HepG2 (cell line): ENCODE measurements around the gene PDZD4. TPM values are rescaled to one million over a fixed set of nuclear protein-coding genes. Genes with fewer than 3 reads are reported as not detected.

Experiments
- ATAC-seq: fragments of 200-7000 bp; cut with Tn5 transposase; 3 replicates; pipeline ENCODE4 v1.9.1; 2020; ENCODE audit warnings: mild to moderate bottlenecking, moderate library complexity
- BruUV-seq: library from RNA; stranded (reverse); fragments of 400-500 nt; replicated peaks from 2 replicates; lab custom pipeline; 2021; lab: Mats Ljungman, UMichigan
- CTCF ChIA-PET: fragments of 300-600 bp; formaldehyde crosslinking; extraction: SDS; loops from one replicate; lab custom pipeline; 2021; ENCODE audit warnings: low total read pairs, inconsistent platforms, low intra/inter-chr PET ratio; lab: Yijun Ruan, JAX
- POLR2A ChIA-PET: fragments of 350-600 bp; sonication (Branson Sonifier 250); formaldehyde crosslinking; loops from one replicate; lab custom pipeline; 2020; ENCODE audit warnings: antibody characterized with exemption, inconsistent platforms; lab: Yijun Ruan, JAX
- DNase-seq: peaks from one replicate; pipeline ENCODE4 v3.0.0-alpha.2; 2015; ENCODE audit warnings: low spot score
- FAIRE-seq: peaks from 3 replicates; lab custom pipeline; 2011; peaks lifted over from hg19 to GRCh38; lab: Jason Lieb, UNC
- H2AFZ ChIP-seq: one replicate; pipeline ENCODE4 v1.6.1; 2011; ENCODE audit warnings: low read length, inconsistent platforms
- H3K27ac ChIP-seq: fragments of 300-600 bp; 3 replicates; pipeline ENCODE4 v1.8.0; 2011; ENCODE audit warnings: mixed run types, mild to moderate bottlenecking, mixed read lengths, low read length, inconsistent platforms; ENCODE audit not compliant: insufficient read depth; ENCODE audit errors: extremely low read length
- H3K27me3 ChIP-seq, 2 experiments: fragments of 200-600 bp in 1 of 2; 2 replicates in 1 of 2; 3 replicates in 1 of 2; pipeline versions ENCODE4 v1.6.0 to v1.8.0; 2011; ENCODE audit warnings: low read length in 2 of 2, mild to moderate bottlenecking in 2 of 2, moderate library complexity in 2 of 2, inconsistent platforms in 1 of 2; ENCODE audit not compliant: insufficient read depth in 2 of 2, control insufficient read depth in 1 of 2
- H3K36me3 ChIP-seq, 2 experiments: fragments of 200-600 bp in 1 of 2; replicated peaks in 1 of 2; 2 replicates in 1 of 2; 3 replicates in 1 of 2; pipeline versions ENCODE4 v1.5.1 to v1.8.0; 2011; ENCODE audit warnings: low read length in 2 of 2, inconsistent platforms in 1 of 2; ENCODE audit not compliant: insufficient read depth in 2 of 2, control insufficient read depth in 1 of 2
- H3K4me1 ChIP-seq: 2 replicates; pipeline ENCODE4 v1.5.1; 2012; ENCODE audit warnings: low read length, inconsistent platforms; ENCODE audit not compliant: insufficient read depth
- H3K4me2 ChIP-seq: 2 replicates; pipeline ENCODE4 v1.6.0; 2011; ENCODE audit warnings: low read depth, low read length, inconsistent platforms
- H3K4me3 ChIP-seq, 3 experiments: fragments of 200-600 bp in 1 of 3; sonication (generic), shearing (Covaris generic) in 1 of 3; replicated peaks in 1 of 3; 2 replicates each; pipeline ENCODE4 v1.5.1; 2011 to 2016; ENCODE audit warnings: low read length in 3 of 3, inconsistent platforms in 2 of 3, low read depth in 2 of 3, mild to moderate bottlenecking in 2 of 3, control low read depth in 1 of 3, mixed read lengths in 1 of 3; ENCODE audit not compliant: insufficient read depth in 1 of 3
- H3K79me2 ChIP-seq: one replicate; pipeline ENCODE4 v1.6.1; 2011; ENCODE audit warnings: low read length, inconsistent platforms; ENCODE audit not compliant: insufficient read depth
- H3K9ac ChIP-seq: 2 replicates; pipeline ENCODE4 v1.6.0; 2011; ENCODE audit warnings: mild to moderate bottlenecking, low read depth, low read length, inconsistent platforms; ENCODE audit not compliant: insufficient read depth
- H3K9me3 ChIP-seq: 2 replicates; pipeline ENCODE4 v1.5.1; 2012; ENCODE audit warnings: mild to moderate bottlenecking, low read length
- H4K20me1 ChIP-seq: 2 replicates; pipeline ENCODE4 v1.6.0; 2011; ENCODE audit warnings: inconsistent platforms, mild to moderate bottlenecking, low read length, moderate library complexity; ENCODE audit not compliant: insufficient read depth
- ESRRA ChIP-seq: sonication (generic); formaldehyde crosslinking; IDR thresholded peaks from 2 replicates; pipeline ENCODE4 v1.5.1; 2020; ENCODE audit warnings: mild to moderate bottlenecking, low read depth, missing genetic modification reagents
- KDM6A ChIP-seq: IDR thresholded peaks from 2 replicates; pipeline ENCODE4 v1.6.1; 2016; ENCODE audit warnings: low read depth
- ZNF232 ChIP-seq: sonication (generic); formaldehyde crosslinking; IDR thresholded peaks from 2 replicates; pipeline ENCODE4 v1.4.0; 2020; ENCODE audit warnings: missing genetic modification reagents, borderline replicate concordance
- ZNF30 ChIP-seq: sonication (generic); formaldehyde crosslinking; IDR thresholded peaks from 2 replicates; pipeline ENCODE4 v1.5.0; 2020; ENCODE audit warnings: mild to moderate bottlenecking, missing genetic modification reagents
- WGBS: methylation state at CpG from one replicate; pipeline ENCODE4 v1.1.6; 2017; ENCODE audit warnings: low lambda C conversion rate; 5-methylcytosine and 5-hydroxymethylcytosine counted together
- in situ Hi-C: cut with HindIII; loops from 2 replicates; pipeline ENCODE4 v1.10.0; 2017; ENCODE audit warnings: low pct_unique_long_range_greater_than_20kb; ENCODE audit not compliant: extremely low pct_ligation_motif_present
- intact Hi-C: fragments of 100-400 bp; cut with micrococcal nuclease; formaldehyde crosslinking; loops from one replicate; pipeline ENCODE4 v1.10.0; 2022; ENCODE audit not compliant: unreplicated experiment
- polyA plus RNA-seq, 8 experiments: library from polyadenylated mRNA; depleted of rRNA in 3 of 8; stranded (reverse) in 7 of 8; unstranded in 1 of 8; fragments of >200 nt; fragmentation: Illumina TruSeq in 4 of 8; extraction: Trizol in 4 of 8; gene quantifications; 2 replicates each; pipeline versions ENCODE4 v1.2.1 to v1.2.3, GENCODE V29; 2011 to 2016; ENCODE audit warnings: low read depth in 4 of 8, missing spikeins in 1 of 8, mixed read lengths in 1 of 8; ENCODE audit not compliant: insufficient read depth in 1 of 8
- total RNA-seq, 5 experiments: library from RNA; depleted of rRNA; stranded (reverse); fragments of >200 nt; fragmentation: Illumina TruSeq; extraction: Trizol; gene quantifications; 2 replicates each; pipeline ENCODE4 v1.2.3, GENCODE V29; 2016; ENCODE audit warnings: low read depth in 1 of 5
- TF ChIP-seq, protein P1 (sequence below): sonication (generic); formaldehyde crosslinking; IDR thresholded peaks from 2 replicates; pipeline ENCODE4 v1.5.1; 2020; ENCODE audit warnings: mild to moderate bottlenecking, missing genetic modification reagents, borderline replicate concordance
- TF ChIP-seq, protein P2 (sequence below): sonication (generic); formaldehyde crosslinking; IDR thresholded peaks from 2 replicates; pipeline ENCODE4 v1.5.0; 2020; ENCODE audit warnings: mild to moderate bottlenecking, missing genetic modification reagents
- TF ChIP-seq, protein P3 (sequence below): IDR thresholded peaks from 2 replicates; pipeline ENCODE4 v1.6.1; 2016; ENCODE audit warnings: low read depth, missing genetic modification reagents, missing compliant biosample characterization

Gene PDZD4
- total and polyA plus RNA-seq, 2 of the 13 experiments (the other 11 are each of a cell fraction or from before 2014, with no cell fraction given): not detected

- TF ChIP-seq, protein P1, sequence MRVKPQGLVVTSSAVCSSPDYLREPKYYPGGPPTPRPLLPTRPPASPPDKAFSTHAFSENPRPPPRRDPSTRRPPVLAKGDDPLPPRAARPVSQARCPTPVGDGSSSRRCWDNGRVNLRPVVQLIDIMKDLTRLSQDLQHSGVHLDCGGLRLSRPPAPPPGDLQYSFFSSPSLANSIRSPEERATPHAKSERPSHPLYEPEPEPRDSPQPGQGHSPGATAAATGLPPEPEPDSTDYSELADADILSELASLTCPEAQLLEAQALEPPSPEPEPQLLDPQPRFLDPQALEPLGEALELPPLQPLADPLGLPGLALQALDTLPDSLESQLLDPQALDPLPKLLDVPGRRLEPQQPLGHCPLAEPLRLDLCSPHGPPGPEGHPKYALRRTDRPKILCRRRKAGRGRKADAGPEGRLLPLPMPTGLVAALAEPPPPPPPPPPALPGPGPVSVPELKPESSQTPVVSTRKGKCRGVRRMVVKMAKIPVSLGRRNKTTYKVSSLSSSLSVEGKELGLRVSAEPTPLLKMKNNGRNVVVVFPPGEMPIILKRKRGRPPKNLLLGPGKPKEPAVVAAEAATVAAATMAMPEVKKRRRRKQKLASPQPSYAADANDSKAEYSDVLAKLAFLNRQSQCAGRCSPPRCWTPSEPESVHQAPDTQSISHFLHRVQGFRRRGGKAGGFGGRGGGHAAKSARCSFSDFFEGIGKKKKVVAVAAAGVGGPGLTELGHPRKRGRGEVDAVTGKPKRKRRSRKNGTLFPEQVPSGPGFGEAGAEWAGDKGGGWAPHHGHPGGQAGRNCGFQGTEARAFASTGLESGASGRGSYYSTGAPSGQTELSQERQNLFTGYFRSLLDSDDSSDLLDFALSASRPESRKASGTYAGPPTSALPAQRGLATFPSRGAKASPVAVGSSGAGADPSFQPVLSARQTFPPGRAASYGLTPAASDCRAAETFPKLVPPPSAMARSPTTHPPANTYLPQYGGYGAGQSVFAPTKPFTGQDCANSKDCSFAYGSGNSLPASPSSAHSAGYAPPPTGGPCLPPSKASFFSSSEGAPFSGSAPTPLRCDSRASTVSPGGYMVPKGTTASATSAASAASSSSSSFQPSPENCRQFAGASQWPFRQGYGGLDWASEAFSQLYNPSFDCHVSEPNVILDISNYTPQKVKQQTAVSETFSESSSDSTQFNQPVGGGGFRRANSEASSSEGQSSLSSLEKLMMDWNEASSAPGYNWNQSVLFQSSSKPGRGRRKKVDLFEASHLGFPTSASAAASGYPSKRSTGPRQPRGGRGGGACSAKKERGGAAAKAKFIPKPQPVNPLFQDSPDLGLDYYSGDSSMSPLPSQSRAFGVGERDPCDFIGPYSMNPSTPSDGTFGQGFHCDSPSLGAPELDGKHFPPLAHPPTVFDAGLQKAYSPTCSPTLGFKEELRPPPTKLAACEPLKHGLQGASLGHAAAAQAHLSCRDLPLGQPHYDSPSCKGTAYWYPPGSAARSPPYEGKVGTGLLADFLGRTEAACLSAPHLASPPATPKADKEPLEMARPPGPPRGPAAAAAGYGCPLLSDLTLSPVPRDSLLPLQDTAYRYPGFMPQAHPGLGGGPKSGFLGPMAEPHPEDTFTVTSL (CRISPR knock-in tag): no peak
These were observed 5.3 kb downstream of the PDZD4 start (continued) for GRCh38 chrX:153825042-153825441.

GRCh38 chrX:153824348-153824747 lies 6.0 kb downstream of the PDZD4 start:
- no peak overlapping the region for H3K4me3 ChIP-seq
- in situ Hi-C loops (no loop called here), intact Hi-C loops (no loop called here)
- no peaks in the 10 kb centered on the region for H3K9me3 ChIP-seq
- H3K79me2 ChIP-seq: no peaks in the 10 kb centered on the region
- WGBS: 67% methylated on average over 3 of the region's 10 CpGs
- 0 out of 2 replicates have a peak, but pooled peaks cover 4% of the 10 kb centered on the region for H3K4me1 ChIP-seq
- no peak overlapping the region for H2AFZ ChIP-seq
- TF ChIP-seq ZNF30 (CRISPR knock-in tag): no peak
- TF ChIP-seq, protein P2, sequence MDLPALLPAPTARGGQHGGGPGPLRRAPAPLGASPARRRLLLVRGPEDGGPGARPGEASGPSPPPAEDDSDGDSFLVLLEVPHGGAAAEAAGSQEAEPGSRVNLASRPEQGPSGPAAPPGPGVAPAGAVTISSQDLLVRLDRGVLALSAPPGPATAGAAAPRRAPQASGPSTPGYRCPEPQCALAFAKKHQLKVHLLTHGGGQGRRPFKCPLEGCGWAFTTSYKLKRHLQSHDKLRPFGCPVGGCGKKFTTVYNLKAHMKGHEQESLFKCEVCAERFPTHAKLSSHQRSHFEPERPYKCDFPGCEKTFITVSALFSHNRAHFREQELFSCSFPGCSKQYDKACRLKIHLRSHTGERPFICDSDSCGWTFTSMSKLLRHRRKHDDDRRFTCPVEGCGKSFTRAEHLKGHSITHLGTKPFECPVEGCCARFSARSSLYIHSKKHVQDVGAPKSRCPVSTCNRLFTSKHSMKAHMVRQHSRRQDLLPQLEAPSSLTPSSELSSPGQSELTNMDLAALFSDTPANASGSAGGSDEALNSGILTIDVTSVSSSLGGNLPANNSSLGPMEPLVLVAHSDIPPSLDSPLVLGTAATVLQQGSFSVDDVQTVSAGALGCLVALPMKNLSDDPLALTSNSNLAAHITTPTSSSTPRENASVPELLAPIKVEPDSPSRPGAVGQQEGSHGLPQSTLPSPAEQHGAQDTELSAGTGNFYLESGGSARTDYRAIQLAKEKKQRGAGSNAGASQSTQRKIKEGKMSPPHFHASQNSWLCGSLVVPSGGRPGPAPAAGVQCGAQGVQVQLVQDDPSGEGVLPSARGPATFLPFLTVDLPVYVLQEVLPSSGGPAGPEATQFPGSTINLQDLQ (CRISPR knock-in tag): no peak
- TF ChIP-seq, protein P3, sequence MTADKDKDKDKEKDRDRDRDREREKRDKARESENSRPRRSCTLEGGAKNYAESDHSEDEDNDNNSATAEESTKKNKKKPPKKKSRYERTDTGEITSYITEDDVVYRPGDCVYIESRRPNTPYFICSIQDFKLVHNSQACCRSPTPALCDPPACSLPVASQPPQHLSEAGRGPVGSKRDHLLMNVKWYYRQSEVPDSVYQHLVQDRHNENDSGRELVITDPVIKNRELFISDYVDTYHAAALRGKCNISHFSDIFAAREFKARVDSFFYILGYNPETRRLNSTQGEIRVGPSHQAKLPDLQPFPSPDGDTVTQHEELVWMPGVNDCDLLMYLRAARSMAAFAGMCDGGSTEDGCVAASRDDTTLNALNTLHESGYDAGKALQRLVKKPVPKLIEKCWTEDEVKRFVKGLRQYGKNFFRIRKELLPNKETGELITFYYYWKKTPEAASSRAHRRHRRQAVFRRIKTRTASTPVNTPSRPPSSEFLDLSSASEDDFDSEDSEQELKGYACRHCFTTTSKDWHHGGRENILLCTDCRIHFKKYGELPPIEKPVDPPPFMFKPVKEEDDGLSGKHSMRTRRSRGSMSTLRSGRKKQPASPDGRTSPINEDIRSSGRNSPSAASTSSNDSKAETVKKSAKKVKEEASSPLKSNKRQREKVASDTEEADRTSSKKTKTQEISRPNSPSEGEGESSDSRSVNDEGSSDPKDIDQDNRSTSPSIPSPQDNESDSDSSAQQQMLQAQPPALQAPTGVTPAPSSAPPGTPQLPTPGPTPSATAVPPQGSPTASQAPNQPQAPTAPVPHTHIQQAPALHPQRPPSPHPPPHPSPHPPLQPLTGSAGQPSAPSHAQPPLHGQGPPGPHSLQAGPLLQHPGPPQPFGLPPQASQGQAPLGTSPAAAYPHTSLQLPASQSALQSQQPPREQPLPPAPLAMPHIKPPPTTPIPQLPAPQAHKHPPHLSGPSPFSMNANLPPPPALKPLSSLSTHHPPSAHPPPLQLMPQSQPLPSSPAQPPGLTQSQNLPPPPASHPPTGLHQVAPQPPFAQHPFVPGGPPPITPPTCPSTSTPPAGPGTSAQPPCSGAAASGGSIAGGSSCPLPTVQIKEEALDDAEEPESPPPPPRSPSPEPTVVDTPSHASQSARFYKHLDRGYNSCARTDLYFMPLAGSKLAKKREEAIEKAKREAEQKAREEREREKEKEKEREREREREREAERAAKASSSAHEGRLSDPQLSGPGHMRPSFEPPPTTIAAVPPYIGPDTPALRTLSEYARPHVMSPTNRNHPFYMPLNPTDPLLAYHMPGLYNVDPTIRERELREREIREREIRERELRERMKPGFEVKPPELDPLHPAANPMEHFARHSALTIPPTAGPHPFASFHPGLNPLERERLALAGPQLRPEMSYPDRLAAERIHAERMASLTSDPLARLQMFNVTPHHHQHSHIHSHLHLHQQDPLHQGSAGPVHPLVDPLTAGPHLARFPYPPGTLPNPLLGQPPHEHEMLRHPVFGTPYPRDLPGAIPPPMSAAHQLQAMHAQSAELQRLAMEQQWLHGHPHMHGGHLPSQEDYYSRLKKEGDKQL (CRISPR knock-in tag): no peak
- no peak for TF ChIP-seq ESRRA (CRISPR knock-in tag)
- TF ChIP-seq KDM6A (CRISPR knock-in tag): no peak
- TF ChIP-seq ZNF232: no peak
- no peak overlapping the region for H3K9ac ChIP-seq
- POLR2A ChIA-PET: no interaction called here
- FAIRE-seq (no peak), ATAC-seq (no peak), DNase-seq (no peak)
- no peaks in the 10 kb centered on the region for H3K36me3 ChIP-seq
- no peak overlapping the region for H3K27ac ChIP-seq
- no peak overlapping the region for H3K4me2 ChIP-seq
- peaks cover 3 to 41% of the 10 kb centered on the region in 2 experiments; a peak in 4 of 5 replicates for H3K27me3 ChIP-seq
- CTCF ChIA-PET: no interaction called here
- no peaks in the 10 kb centered on the region for H4K20me1 ChIP-seq
- BruUV-seq: no TSS peak
